ENCODE data around the gene C1orf105. TPM values are rescaled to one million over a fixed set of nuclear protein-coding genes. Genes with fewer than 3 reads are reported as not detected.

The C1orf105 gene
- total RNA-seq, 1 donor from 2014 or later = not detected

GRCh38 chr1:172465617-172466016 is 45.1 kb downstream of the C1orf105 start:
- Mint-ChIP-seq H3K9me3 (ENCODE audit: low read depth) (no peaks in the 10 kb centered on the region), H3K27ac (ENCODE audit: unreplicated experiment) (no peak overlapping the region), H3K4me1 (ENCODE audit: low read depth) (peaks cover 11% of the 10 kb centered on the region), H3K4me3 (ENCODE audit: unreplicated experiment) (no peak overlapping the region), H3K36me3 (ENCODE audit: low read depth) (no peaks in the 10 kb centered on the region), H3K27me3 (ENCODE audit: low read depth) (no peaks in the 10 kb centered on the region)
- DNase-seq (ENCODE audit: low spot score) = no peak
- TF ChIP-seq CTCF (IDR thresholded peaks at IDR 0.05) = no peak

- Mint-ChIP-seq H3K36me3 (ENCODE audit: low read depth) (no peaks in the 10 kb centered on the region), H3K4me1 (ENCODE audit: low read depth) (peaks cover 5% of the 10 kb centered on the region), H3K4me3 (ENCODE audit: unreplicated experiment) (no peak overlapping the region), H3K27me3 (ENCODE audit: low read depth) (no peaks in the 10 kb centered on the region), H3K9me3 (ENCODE audit: low read depth) (no peaks in the 10 kb centered on the region), H3K27ac (ENCODE audit: unreplicated experiment) (no peak overlapping the region)
- DNase-seq (ENCODE audit: low spot score) = no peak
- no peak for TF ChIP-seq CTCF (IDR thresholded peaks at IDR 0.05)
Measured at GRCh38 chr1:172466795-172467407, 46.4 kb downstream of the C1orf105 start.

- no peak overlapping the region for H3K4me3 Mint-ChIP-seq (ENCODE audit: unreplicated experiment)
- no peak for DNase-seq (ENCODE audit: low spot score)
- TF ChIP-seq CTCF (IDR thresholded peaks at IDR 0.05) = no peak
Measured at GRCh38 chr1:172467446-172467845, 47.0 kb downstream of the C1orf105 start.

GRCh38 chr1:172468296-172468695 is 47.8 kb downstream of the C1orf105 start:
- Mint-ChIP-seq H3K27me3 (ENCODE audit: low read depth) (no peaks in the 10 kb centered on the region), H3K4me3 (ENCODE audit: unreplicated experiment) (no peak overlapping the region), H3K27ac (ENCODE audit: unreplicated experiment) (no peak overlapping the region), H3K9me3 (ENCODE audit: low read depth) (no peaks in the 10 kb centered on the region), H3K36me3 (ENCODE audit: low read depth) (no peaks in the 10 kb centered on the region), H3K4me1 (ENCODE audit: low read depth) (no peaks in the 10 kb centered on the region)
- no peak for DNase-seq (ENCODE audit: low spot score)
- no peak for TF ChIP-seq CTCF (IDR thresholded peaks at IDR 0.05)

More at GRCh38 chr1:172467446-172467845, 47.0 kb downstream of the C1orf105 start:
- H3K4me1 Mint-ChIP-seq (ENCODE audit: low read depth) = no peaks in the 10 kb centered on the region
- no peaks in the 10 kb centered on the region for H3K9me3 Mint-ChIP-seq (ENCODE audit: low read depth)
- H3K36me3 Mint-ChIP-seq (ENCODE audit: low read depth) = no peaks in the 10 kb centered on the region
- H3K27me3 Mint-ChIP-seq (ENCODE audit: low read depth) = no peaks in the 10 kb centered on the region
- H3K27ac Mint-ChIP-seq (ENCODE audit: unreplicated experiment) = no peak overlapping the region

GRCh38 chr1:172469717-172470116 is 49.2 kb downstream of the C1orf105 start:
- H3K36me3 Mint-ChIP-seq (ENCODE audit: low read depth) = no peaks in the 10 kb centered on the region
- no peak overlapping the region for H3K4me3 Mint-ChIP-seq (ENCODE audit: unreplicated experiment)
- DNase-seq (ENCODE audit: low spot score) = no peak
- TF ChIP-seq CTCF (IDR thresholded peaks at IDR 0.05) = no peak
- no peak overlapping the region for H3K27ac Mint-ChIP-seq (ENCODE audit: unreplicated experiment)
- H3K9me3 Mint-ChIP-seq (ENCODE audit: low read depth) = no peaks in the 10 kb centered on the region
- no peaks in the 10 kb centered on the region for H3K4me1 Mint-ChIP-seq (ENCODE audit: low read depth)
- H3K27me3 Mint-ChIP-seq (ENCODE audit: low read depth) = no peaks in the 10 kb centered on the region

Measured in chondrocyte (in vitro differentiated cells).